NCI-H1436 treated with DMSO at 0.1 percent for 48 hours (cell line): ENCODE data around the gene PPARD.
"Not testable (repeated sequence)": the region's sequence is repeated elsewhere in the genome, so short reads cannot be mapped to it uniquely, and the experiment has no call there.

Experiments
- DNase-seq: peaks from one replicate; lab custom pipeline; 2025; lab: John Stamatoyannopoulos, UW

The PPARD gene

GRCh38 chr6:35312076-35312800 lies 30.1 kb upstream of the PPARD start:
- DNase-seq = no peak

DNA sequence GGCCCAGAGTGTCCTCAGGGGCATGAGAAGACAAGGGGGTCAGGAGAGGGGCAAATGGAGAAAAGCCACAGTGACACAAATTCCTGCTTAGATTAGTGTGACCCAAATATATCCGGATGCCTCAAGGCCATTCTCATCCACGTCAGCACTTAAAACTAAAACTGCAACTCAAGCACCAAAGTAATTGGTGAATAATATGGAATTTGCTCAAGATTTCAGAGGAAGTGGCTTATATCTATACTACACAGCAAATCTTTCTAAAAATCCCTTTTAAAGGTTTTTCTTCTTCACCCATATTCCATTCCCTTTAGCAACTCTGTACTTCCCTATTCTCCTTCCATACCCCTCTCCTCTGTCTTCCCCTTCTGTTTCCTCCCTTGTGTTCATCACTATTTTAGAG lies 29.6 kb upstream of the PPARD start:
- no peak for DNase-seq

DNA sequence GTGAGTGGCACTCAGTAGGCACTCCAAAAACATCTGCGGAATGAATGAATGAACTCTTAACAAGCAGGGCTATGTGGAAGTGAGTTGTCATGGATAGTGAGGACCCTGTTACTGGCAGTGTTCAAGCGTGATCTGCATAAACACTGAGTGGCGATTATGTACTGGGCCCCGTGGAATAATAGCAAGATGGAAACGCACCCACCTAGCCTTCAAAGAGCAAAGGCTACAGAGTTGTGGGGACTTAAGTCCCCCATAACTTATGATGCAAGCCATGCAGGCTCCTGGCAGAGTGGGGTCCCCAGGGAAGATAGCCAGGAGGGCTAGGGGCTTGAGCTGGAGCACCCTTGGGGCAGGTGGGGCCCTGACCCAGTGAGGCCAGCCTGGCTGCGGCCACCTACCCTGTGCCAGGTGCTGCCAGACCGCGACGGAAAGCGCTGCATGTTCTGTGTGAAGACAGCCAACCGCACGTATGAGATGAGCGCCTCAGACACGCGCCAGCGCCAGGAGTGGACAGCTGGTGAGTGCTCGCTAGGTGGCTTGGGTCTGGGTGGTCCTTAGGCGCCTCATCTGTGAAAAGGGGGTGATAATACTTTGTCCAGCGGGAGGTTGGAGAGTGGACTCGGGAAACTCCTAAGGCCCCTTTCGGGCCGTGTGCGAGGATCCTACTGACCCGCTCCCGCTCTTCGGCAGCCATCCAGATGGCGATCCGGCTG lies 24.7 kb upstream of the PPARD start:
- no peak for DNase-seq

DNA sequence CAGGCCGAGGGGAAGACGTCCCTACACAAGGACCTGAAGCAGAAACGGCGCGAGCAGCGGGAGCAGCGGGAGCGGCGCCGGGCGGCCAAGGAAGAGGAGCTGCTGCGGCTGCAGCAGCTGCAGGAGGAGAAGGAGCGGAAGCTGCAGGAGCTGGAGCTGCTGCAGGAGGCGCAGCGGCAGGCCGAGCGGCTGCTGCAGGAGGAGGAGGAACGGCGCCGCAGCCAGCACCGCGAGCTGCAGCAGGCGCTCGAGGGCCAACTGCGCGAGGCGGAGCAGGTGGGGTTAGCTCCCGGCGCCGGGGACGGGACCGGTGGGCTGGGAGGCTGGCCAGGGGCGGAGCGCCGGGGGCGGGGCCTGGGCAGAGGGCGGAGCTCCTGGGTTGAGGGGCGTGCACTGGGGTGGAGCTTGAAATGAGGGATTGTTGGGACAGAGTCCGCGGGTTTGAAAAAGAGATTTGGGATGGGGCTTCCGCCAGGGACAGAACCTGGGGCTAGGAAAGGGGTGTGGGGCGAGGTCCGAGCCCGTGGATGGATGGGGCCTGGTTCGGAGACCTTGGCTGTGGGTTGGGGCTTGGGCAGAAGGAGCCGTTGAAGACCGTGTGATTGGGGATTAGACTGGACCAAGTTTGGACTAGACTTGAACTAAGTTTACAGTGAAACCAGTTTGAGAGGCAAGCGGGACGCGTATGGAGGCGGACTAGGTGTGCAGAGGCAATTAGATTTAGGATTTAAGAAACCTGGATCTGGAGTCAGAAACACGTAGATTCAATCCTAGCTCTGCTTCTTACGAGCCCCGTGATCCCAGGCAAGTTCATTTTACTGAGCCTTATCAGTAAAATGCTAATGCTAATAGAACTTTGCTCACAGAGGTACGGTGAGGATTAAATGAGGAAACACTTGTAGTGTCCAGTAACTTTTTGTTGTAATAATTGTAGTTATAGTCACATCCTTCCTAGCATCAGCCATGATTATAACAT lies 23.9 kb upstream of the PPARD start:
- DNase-seq = no peak

DNA sequence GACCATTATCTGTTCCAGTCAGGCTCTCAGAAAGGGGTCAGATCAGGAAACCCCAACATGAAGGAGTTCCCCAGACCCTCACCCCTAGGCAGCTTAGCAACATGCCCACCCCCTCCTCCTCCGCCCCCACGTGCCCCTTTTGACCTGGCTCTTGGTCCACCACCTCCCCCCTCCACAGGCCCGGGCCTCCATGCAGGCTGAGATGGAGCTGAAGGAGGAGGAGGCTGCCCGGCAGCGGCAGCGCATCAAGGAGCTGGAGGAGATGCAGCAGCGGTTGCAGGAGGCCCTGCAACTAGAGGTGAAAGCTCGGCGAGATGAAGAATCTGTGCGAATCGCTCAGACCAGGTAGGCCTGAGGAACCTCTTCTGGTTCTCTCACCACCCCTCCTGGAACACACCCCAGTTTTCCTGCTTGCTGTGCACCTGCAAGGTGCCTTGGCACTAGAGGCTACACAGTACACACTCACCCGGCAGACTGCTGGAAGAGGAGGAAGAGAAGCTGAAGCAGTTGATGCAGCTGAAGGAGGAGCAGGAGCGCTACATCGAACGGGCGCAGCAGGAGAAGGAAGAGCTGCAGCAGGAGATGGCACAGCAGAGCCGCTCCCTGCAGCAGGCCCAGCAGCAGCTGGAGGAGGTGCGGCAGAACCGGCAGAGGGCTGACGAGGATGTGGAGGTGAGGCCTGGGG lies 22.9 kb upstream of the PPARD start:
- DNase-seq = no peak

DNA sequence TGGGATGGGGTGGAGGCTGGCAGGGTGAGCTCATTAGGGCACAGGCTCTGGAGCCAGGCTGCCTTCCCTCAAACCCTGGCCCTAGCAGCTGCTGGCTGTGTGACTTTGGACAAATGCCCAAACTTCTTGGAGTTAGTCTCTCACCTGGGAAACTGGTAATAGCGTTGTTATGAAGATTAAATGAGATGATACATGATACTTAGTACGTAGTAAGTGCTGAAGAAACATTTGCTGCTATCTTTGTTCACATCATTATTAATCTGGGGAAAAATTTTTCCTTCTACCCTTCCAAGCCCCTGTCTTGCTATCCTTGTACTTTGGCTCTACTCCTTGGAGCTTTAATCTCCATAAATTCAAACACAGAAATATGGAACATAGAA lies 22.3 kb upstream of the PPARD start:
- no peak for DNase-seq

GRCh38 chr6:35321091-35321490 lies 21.3 kb upstream of the PPARD start:
- no peak for DNase-seq

- DNase-seq = no peak
Measured at GRCh38 chr6:35327349-35328027, 14.9 kb upstream of the PPARD start.

DNA sequence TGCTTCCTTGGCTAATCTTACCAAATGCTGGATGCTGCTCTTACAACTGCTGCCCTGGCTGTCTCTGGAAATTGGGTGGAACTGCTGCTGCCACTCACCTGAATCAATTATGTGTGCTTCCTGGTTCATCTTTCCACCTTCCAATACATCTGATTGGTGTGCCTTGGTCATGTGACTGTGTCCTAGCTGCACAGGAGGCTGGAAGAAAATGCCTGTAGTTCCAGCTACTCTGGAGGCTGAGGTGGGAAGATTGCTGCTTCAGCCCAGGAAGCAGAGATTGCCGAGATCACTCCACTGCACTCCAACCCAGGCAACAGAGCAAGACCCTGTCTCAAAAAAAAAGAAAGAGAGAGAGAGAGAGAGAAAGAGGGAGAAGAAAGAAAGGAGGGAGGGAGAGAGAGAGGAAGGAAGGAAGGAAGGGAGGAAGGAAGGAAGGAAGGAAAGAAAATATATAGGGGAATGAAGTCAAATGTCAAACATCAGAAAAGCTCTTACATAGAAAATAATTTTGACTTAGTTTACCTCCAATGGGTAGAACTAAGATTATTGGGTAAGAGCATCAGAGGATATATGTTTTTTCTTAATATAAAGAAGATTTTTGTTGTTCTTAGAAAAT lies 14.1 kb upstream of the PPARD start:
- no peak for DNase-seq

GRCh38 chr6:35328965-35329364 lies 13.4 kb upstream of the PPARD start:
- DNase-seq = not testable (repeated sequence)

DNA sequence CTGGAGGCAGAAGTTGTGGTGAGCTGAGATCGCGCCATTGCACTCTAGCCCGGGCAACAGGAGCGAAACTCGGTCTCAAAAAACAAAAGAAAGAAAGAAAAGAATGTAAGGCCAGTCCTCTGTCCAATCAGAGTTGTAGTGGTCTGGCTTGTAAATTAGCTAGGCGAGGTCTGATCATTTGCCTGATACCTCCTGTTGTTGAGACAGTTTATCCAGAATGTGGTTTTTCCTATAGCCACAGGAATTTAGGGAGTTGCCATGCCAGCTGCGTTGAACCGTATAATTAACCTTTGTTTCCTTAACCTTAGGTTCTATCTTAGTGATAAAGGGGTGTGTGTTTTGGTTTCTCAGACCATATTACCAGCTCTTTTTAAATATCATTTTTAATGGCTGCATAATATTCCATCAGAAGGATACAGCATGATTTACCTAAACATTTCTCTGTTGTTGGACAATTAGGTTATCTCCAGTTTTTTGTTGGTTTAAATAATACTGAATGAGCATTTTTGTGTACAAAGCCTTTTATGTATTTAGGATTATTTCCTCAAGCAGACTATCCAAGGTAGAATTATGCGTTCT lies 11.7 kb upstream of the PPARD start:
- DNase-seq = no peak

GRCh38 chr6:35332074-35332887 lies 10.1 kb upstream of the PPARD start:
- peak; percentile 23 for DNase-seq

DNA sequence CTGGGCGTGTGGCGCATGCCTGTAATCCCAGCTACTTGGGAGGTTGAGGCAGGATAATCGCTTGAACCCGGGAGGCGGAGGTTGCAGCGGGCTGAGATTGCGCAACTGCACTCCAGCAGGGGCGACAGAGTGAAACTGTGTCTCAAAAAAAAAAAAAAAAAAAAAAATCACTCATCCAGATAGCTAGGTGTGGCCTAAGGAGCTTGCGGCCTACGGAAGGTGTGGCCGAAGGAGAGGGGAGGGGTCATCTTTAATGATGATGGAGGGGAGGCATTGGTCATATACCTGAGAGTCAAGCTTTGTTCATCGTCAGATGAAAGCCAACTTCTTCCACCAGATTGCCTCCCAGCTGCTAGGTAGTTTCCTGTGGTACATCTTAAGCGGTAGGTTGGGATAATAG lies 801 bp upstream of the PPARD start:
- no peak for DNase-seq

- no peak for DNase-seq
Measured at GRCh38 chr6:35343092-35343834, 905 bp downstream of the PPARD start.

- no peak for DNase-seq
Measured at GRCh38 chr6:35343835-35344550, 1.6 kb downstream of the PPARD start.

DNA sequence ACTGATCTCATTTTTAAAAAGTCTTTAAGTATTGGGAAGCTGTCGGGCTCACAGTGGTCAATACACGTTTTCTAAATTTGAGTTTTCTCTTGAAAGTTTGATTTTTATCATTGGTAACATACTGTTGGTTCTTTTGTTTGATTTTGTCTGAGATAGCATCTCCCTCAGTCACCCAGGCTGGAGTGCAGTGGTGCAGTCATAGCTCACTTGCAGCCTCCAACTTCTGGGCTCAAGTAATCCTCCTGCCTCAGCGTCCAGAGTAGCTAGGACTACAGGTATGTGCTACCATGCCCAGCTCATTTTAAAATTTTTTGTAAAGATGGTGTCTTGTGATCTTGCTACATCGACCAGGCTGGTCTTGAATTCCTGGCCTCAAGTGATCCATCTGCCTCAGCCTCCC lies 9.1 kb downstream of the PPARD start:
- DNase-seq = no peak

DNA sequence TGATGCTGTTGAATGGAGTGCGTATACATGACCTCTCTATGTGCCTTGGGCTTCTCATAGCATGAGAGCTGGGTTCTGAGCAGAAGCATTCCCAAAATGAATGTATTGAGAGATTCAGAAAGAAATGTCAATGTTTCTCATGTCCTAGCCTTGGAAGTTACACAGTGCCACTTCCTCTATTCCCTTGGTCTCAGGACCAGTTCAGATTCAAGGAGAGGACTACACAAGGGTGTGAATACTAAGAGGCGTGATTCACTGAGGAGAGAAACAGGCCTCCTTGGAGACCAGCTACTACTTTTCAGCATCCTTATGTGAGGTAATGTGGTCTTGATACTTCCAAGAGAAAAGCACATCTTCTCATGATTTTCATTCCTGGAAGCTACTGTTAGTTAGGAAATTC lies 10.4 kb downstream of the PPARD start:
- DNase-seq = no peak

GRCh38 chr6:35354361-35355135 lies 12.2 kb downstream of the PPARD start:
- no peak for DNase-seq
